DMS114 treated with DMSO at 0.1 percent for 48 hours (cell line): Measurements from ENCODE around the gene FAT4.
A peak's percentile ranks its signal among the peaks of the same experiment; 100 is the strongest.

Experiments
- DNase-seq: peaks from one replicate; lab custom pipeline; 2025; ENCODE audit not compliant: unreplicated experiment; lab: John Stamatoyannopoulos, UW

FAT4 gene, protein sequence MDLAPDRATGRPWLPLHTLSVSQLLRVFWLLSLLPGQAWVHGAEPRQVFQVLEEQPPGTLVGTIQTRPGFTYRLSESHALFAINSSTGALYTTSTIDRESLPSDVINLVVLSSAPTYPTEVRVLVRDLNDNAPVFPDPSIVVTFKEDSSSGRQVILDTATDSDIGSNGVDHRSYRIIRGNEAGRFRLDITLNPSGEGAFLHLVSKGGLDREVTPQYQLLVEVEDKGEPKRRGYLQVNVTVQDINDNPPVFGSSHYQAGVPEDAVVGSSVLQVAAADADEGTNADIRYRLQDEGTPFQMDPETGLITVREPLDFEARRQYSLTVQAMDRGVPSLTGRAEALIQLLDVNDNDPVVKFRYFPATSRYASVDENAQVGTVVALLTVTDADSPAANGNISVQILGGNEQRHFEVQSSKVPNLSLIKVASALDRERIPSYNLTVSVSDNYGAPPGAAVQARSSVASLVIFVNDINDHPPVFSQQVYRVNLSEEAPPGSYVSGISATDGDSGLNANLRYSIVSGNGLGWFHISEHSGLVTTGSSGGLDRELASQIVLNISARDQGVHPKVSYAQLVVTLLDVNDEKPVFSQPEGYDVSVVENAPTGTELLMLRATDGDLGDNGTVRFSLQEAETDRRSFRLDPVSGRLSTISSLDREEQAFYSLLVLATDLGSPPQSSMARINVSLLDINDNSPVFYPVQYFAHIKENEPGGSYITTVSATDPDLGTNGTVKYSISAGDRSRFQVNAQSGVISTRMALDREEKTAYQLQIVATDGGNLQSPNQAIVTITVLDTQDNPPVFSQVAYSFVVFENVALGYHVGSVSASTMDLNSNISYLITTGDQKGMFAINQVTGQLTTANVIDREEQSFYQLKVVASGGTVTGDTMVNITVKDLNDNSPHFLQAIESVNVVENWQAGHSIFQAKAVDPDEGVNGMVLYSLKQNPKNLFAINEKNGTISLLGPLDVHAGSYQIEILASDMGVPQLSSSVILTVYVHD (N-terminal part only)

DNA sequence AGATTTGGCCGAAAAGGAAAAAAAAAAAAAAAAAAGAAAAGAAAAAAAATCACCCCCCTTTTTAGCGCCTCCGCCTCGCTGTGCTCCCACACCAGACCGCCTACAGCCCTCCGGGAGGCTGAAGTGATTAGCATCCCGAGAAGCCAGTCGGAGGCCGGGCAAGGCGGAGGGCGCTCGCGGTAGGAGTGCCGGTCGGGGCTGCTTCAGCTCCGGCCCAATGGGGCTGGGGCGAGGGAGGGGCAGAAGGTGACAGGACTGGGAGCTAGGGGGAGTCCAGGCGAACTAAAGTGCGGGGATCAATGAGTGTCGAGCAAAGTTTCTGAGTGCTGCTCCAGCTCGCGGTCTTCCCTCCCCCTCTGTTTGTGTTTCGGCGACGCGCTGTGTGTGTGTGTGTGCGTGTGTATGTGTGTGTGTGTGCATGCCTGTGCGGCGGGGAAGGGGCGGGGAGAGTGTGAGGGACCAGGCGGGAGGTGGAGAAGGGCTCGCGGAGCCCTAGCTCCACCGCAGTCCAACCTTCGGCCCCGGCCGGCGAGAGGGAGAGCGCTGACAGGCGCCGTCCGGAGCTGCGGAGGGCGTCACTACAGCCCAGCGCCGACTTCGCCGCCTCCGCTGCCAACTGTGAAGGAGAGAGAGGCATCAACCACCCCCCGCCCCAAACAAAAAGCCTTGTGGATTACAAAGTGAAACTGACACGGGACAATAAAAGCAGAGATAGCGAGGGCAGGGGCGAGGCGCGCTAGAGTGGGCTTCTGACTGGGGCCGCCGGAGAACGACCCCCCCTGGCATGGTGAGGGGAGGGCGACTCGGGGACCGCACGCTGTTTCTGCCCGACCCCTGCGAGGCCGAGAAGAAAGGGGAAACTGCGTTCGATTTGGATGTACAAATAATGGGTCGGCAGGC lies at the start of gene FAT4:
Gene FAT4 (plus strand): TSS at position 280 of the 900 bp plus-strand sequence. CDS start 1,457 bp downstream, outside the sequence.
- DNase-seq: peak; percentile 45

DNA sequence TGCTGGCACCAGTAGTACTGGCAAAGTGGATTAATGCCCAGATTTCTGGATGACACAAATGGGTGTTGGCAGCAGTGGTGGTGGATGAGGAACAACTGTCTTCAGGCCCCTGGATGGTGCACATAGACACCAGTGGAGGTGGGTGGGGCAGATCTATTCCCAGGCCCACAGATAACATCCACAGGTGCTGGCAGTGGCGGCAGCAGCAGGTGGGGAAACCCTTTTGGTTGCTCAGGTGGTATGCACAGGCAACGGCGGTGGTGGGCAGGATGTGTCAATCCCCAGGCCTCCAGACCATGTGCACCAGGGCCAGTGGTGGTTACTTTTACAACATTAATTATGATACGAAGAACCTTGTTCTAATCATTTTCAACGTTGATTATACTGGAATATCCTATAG lies 48.9 kb upstream of the FAT4 start:
- DNase-seq: no peak

GRCh38 chr4:125266901-125267604 lies 47.7 kb upstream of the FAT4 start:
- no peak for DNase-seq

- DNase-seq: no peak
Observed at GRCh38 chr4:125267630-125268029, 47.1 kb upstream of the FAT4 start.

DNA sequence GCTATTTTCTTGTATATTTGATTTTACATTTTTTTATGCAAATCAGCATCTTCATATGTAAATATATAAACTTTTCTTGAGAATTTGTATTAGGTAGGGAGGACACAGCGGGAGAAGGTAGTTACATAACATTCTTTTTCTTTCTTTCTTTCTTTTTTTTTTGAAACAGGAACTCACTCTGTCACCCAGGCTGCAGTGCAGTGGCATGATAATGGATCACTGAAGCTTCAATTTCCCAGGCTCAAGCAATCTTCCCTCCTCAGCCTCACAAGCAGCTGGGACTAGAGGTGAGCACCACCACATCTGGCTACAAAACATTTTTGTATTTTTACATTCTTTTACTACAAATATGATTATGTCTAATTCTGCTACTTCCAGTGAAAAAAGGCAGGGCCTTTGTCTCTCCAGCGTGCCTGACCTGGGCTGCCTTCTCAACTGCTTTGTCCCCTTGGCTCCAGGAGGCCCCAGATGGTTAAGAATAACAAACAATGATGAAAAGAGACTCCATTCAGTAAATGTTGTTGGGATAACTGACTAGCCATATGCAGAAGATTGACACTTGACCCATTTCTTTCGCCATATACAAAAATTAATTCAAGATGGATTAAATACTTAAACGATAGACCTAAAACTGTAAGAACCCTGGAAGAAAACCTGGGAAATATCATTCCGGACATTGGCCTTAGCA lies 46.5 kb upstream of the FAT4 start:
- no peak for DNase-seq

GRCh38 chr4:125276811-125277210 lies 37.9 kb upstream of the FAT4 start:
- no peak for DNase-seq

- DNase-seq: no peak
Observed at GRCh38 chr4:125277790-125278189, 37.0 kb upstream of the FAT4 start.

- no peak for DNase-seq
Observed at GRCh38 chr4:125280892-125281403, 33.8 kb upstream of the FAT4 start.

GRCh38 chr4:125283707-125284279 lies 31.0 kb upstream of the FAT4 start:
- peak; percentile 0 for DNase-seq

GRCh38 chr4:125297116-125297515 lies 17.6 kb upstream of the FAT4 start:
- DNase-seq: no peak

DNA sequence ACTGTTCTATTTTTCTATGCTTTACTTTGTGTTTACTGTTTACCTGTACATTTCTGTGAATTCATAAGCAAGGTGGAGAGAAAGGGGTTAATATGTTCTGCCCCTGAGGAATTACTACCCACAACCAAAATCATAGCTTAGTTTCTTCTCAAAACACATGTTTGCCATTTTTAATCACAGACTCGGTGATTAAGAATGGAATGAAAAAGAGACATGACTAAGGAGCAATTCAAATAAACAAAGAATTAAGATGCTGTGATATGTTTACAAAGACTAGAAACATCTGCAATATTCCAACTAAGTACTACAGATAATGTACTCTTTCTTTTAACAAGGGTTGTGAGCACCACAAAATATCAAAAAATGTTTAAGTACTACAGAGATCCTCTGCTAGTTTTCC lies 11.7 kb upstream of the FAT4 start:
- DNase-seq: no peak

- DNase-seq: no peak
Observed at GRCh38 chr4:125303821-125304220, 10.9 kb upstream of the FAT4 start.

DNA sequence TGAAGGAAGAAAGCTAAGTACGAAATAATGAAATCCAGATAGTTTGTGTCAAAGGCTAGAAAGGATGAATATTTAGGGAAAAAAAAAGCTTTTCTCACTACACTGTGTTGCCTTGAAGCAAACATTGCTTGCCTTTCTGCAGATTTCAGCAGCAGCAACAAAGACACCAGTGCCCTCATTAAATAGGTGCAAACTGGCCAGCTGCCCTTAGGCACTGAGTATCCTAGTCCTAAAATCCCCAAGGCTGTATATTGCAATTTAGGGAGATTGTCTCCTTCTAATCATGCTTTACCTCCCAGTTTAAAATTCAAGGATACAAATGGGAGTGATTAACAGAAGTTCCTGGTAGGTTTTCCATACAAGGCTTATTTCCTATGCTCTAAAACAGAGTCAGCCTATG lies 8.6 kb upstream of the FAT4 start:
- DNase-seq: no peak

DNA sequence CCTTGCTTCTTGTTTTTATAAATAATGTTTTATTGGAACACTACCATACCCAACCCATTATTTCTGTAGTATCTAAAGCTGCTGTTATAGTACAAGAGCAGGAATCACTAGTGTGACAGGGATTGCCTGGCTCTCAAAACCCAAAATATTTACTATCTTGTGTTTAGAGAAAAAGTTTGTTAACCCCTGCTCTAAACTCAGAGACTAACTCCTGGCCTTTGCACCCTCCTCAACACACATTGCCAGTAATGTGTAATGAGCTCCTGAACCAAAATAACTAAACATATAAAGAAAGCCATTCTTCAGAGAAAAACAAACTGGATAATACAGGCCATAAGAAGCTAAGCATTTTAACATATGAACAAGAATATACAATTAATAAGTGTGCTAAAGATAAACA lies 8.2 kb upstream of the FAT4 start:
- no peak for DNase-seq

GRCh38 chr4:125311503-125311902 lies 3.3 kb upstream of the FAT4 start:
- no peak for DNase-seq

DNA sequence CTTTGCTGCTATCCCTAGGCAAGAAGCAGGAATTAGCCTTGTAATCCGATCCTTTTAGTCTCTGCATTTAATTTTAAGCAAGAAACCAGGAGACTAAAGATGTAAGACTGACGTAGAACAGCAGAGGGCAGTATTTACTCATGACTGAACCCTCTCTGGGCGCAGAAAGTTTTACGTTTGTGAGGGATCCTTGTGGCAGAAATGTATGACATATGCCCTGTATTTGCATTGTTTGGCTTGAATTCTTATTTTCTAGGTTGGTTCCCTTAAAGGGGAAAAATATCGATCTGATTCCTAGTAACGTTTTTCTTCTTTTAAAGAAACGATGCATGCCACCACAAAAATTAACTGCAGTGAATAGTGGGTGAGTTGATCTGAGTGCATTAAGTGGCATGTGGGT lies 1.3 kb upstream of the FAT4 start:
- peak; percentile 52 for DNase-seq

DNA sequence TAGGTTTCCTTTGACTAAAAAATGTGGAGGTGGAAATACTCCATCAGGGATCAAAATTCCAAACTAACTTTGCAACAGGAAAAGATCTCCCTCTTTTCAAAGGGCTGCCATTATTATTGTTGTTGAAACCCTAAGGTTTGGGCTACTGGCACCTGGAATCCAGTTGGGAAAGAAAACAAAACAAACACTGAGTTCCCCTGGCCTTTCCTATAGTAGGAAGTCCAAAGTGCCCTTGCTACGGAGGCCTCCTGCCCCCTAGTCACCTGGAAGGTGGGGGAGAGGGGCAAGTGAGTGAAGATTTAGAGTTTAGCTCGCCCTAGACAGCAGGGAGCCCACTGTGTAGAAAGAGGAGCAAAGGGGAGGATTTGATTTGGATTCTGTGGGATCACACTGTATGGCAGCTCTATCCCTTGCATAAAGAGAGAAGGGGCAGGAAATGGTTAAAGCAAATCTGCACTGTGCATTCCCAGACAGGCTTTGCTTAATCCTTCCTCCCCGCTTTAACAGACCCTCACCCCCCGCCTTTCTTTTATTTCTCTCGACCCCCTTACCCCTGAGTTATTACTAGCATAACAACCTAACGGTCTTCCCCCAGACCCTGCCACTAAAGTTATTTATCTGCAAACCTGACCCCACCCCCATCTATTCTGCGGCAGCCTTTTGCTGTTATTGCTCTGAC lies 627 bp upstream of the FAT4 start:
- no peak for DNase-seq

- peak; percentile 15 for DNase-seq
Observed at GRCh38 chr4:125315576-125316400, 1.0 kb downstream of the FAT4 start.
